ENCODE results near the gene SCN1B.

Gene SCN1B

DNA sequence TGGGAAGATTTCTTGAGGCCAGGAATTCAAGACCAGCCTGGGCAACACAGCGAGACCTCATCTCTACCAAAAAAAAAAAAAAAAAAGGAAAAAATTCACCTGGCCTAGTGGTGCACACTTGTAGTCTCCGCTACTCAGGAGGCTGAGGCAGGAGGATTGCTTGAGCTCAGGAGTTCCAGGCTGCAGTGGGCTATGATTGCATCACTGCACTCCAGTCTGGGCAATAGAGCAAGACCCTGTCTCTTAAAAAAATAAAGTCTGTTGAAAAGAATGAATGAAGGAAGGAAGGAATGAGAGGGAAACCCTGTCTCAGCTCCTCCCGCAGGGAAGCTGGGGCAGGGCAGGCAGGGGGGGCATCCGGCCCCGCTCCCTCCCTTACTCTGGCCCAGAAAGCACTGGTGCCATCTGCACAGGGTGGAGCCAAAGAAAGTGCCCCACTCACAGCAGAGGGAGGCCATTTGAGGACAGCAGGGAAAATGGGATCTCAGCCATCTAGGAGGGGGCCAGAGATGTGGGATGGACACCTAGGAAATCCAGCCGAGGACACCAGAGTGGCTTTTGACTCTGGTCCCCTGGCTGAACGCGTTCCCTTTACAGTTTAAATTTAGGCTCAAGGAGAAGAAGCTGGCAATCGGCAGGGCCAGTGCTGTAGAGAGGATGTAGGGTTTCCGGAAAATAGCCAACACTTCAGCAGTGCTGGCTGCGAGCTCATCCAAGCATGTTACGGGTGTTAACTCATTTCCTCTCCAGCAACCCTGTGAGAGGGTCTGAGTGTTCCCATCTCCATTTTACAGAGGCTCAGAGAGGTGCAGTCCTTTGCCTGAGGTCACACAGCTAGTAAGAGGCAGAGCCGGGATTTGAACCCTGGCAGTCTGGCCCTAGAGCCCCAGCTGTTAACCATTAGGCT is 7.7 kb downstream of the SCN1B start:
- no peak for ATAC-seq (ENCODE audit: insufficient read depth, low read depth)
- TF ChIP-seq, protein P1, sequence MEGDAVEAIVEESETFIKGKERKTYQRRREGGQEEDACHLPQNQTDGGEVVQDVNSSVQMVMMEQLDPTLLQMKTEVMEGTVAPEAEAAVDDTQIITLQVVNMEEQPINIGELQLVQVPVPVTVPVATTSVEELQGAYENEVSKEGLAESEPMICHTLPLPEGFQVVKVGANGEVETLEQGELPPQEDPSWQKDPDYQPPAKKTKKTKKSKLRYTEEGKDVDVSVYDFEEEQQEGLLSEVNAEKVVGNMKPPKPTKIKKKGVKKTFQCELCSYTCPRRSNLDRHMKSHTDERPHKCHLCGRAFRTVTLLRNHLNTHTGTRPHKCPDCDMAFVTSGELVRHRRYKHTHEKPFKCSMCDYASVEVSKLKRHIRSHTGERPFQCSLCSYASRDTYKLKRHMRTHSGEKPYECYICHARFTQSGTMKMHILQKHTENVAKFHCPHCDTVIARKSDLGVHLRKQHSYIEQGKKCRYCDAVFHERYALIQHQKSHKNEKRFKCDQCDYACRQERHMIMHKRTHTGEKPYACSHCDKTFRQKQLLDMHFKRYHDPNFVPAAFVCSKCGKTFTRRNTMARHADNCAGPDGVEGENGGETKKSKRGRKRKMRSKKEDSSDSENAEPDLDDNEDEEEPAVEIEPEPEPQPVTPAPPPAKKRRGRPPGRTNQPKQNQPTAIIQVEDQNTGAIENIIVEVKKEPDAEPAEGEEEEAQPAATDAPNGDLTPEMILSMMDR (IDR thresholded peaks at IDR 0.05; ENCODE audit: borderline replicate concordance, extremely low read depth, low read length, poor library complexity, severe bottlenecking), result no peak
- no peak for TF ChIP-seq EZH2 (IDR thresholded peaks at IDR 0.05; ENCODE audit: borderline replicate concordance, low read depth, low read length, severe bottlenecking)
- no peaks in the 10 kb centered on the region for H3K79me2 ChIP-seq (ENCODE audit: insufficient read depth, low read length)
- H3K4me3 ChIP-seq (ENCODE audit: low read depth in 1 of 2, low read length in 2 of 2), result no peak overlapping the region
- H2AFZ ChIP-seq (ENCODE audit: low read depth, low read length), result no peak overlapping the region
- H3K9me3 ChIP-seq (ENCODE audit: insufficient read depth, low read length, severe bottlenecking), result no peaks in the 10 kb centered on the region
- H3K27me3 ChIP-seq (ENCODE audit: insufficient read depth, low read length, poor library complexity), result no peaks in the 10 kb centered on the region
- H3K27ac ChIP-seq (ENCODE audit: low read length), result no peak overlapping the region
- H3K4me2 ChIP-seq (ENCODE audit: insufficient read depth, low read length), result no peak overlapping the region
- H4K20me1 ChIP-seq (ENCODE audit: insufficient read depth, low read length), result 0 out of 2 replicates have a peak, but pooled peaks cover 2% of the 10 kb centered on the region
- H3K4me1 ChIP-seq (ENCODE audit: insufficient read depth, low read length), result no peaks in the 10 kb centered on the region
- no peaks in the 10 kb centered on the region for H3K36me3 ChIP-seq (ENCODE audit: insufficient read depth, low read length)
- no peak overlapping the region for H3K9ac ChIP-seq (ENCODE audit: low read depth, low read length)
- DNase-seq, result no peak

DNA sequence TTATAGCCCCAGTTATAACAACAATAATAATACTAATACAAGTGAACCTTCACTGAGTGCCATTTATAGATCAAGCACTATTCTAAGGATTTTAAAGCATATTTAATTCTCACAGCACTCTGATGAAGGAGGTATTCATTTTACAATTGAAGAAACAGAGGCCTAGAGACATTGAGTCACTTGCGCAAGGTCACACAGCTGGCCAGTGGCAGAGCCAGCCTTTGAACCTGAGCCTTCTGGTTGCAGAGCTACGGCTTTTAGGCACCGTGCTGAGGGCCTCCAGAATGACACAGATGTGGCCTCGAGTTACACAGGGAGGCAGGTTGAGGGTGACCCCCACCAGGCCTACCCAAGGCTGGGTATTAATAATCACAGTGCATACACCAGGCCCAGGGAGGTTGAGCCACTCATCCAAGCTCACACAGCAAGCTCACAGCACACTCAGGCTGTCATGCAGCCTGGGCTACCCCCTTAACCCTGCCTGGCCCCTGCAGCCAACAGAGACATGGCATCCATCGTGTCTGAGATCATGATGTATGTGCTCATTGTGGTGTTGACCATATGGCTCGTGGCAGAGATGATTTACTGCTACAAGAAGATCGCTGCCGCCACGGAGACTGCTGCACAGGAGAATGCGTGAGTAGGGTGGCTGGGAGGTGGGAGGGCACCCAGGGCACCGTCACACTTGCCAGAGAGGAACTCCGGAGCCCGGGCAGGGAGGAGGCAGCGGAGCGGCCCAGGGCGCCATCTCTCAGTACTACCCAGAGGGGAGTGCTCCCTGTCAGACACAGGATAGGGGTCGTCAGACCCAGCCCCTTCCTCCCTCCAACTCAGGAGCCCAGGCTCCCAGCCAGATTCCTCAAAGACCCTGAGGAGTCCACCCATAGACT is 8.6 kb downstream of the SCN1B start:
- H3K27me3 ChIP-seq (ENCODE audit: insufficient read depth, low read length, poor library complexity), result no peaks in the 10 kb centered on the region
- no peak overlapping the region for H3K9ac ChIP-seq (ENCODE audit: low read depth, low read length)
- no peaks in the 10 kb centered on the region for H4K20me1 ChIP-seq (ENCODE audit: insufficient read depth, low read length)
- H3K4me1 ChIP-seq (ENCODE audit: insufficient read depth, low read length), result no peaks in the 10 kb centered on the region
- no peak for TF ChIP-seq EZH2 (IDR thresholded peaks at IDR 0.05; ENCODE audit: borderline replicate concordance, low read depth, low read length, severe bottlenecking)
- TF ChIP-seq, protein P1 (IDR thresholded peaks at IDR 0.05; ENCODE audit: borderline replicate concordance, extremely low read depth, low read length, poor library complexity, severe bottlenecking), result no peak
- H3K9me3 ChIP-seq (ENCODE audit: insufficient read depth, low read length, severe bottlenecking), result no peaks in the 10 kb centered on the region
- H2AFZ ChIP-seq (ENCODE audit: low read depth, low read length), result no peak overlapping the region
- H3K79me2 ChIP-seq (ENCODE audit: insufficient read depth, low read length), result no peaks in the 10 kb centered on the region
- no peak overlapping the region for H3K4me3 ChIP-seq (ENCODE audit: low read depth in 1 of 2, low read length in 2 of 2)
- no peak overlapping the region for H3K4me2 ChIP-seq (ENCODE audit: insufficient read depth, low read length)
- H3K36me3 ChIP-seq (ENCODE audit: insufficient read depth, low read length), result no peaks in the 10 kb centered on the region
- ATAC-seq (ENCODE audit: insufficient read depth, low read depth), result no peak
- H3K27ac ChIP-seq (ENCODE audit: low read length), result no peak overlapping the region
- no peak for DNase-seq

DNA sequence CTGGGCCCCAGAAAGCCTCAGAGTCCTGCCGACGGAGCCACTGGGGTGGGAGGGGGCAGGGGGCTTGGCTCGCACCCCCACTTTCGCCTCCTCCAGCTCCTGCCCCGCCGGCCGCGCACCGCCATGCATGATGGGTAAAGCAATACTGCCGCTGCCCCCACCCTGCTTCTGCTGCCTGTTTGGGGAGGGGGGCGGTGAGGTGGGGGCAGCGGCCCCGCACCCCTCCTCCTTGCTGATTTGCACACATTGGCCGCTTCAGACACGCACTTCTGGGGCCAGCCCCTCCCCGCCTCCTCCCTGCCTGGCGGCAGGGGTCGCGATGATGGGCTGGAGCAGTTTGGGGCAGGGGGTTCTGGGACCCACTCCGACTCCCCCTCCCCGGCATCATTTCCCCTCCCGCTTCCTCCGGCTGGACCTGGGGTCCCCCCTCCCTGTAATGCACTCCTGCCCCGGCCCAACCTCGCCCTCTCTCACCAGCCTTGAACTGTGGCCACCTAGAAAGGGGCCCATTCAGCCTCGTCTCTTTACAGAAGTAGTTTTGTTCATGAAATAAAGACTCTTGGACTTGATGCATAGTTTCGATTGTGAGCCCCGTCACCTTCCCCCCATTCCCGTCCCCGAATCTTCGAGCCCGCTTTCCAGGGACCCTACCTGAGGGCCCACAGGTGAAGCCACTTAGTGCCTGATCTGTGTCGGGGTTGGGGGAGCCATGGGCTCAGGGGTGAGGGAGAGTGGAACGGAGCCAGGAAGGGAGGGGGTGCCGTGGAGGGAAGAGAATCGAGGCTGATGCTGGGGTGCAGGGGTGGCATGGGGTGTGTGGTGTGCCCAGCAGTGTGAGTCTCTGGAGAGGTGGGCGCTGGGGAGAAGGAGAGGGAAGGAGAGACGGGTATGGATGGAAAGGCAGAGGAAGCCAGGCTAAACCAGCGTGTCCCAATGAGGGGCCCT is 9.9 kb downstream of the SCN1B start:
- Histone ChIP-seq H3K9ac (ENCODE audit: low read depth, low read length) (no peak overlapping the region), H3K9me3 (ENCODE audit: insufficient read depth, low read length, severe bottlenecking) (no peaks in the 10 kb centered on the region), H4K20me1 (ENCODE audit: insufficient read depth, low read length) (no peaks in the 10 kb centered on the region), H3K36me3 (ENCODE audit: insufficient read depth, low read length) (no peaks in the 10 kb centered on the region), H3K27ac (ENCODE audit: low read length) (no peak overlapping the region), H3K27me3 (ENCODE audit: insufficient read depth, low read length, poor library complexity) (no peaks in the 10 kb centered on the region), H3K4me1 (ENCODE audit: insufficient read depth, low read length) (no peaks in the 10 kb centered on the region), H3K4me2 (ENCODE audit: insufficient read depth, low read length) (no peak overlapping the region), H3K79me2 (ENCODE audit: insufficient read depth, low read length) (no peaks in the 10 kb centered on the region), H3K4me3 (ENCODE audit: low read depth in 1 of 2, low read length in 2 of 2) (no peak overlapping the region), H2AFZ (ENCODE audit: low read depth, low read length) (no peak overlapping the region)
- TF ChIP-seq, protein P1 (IDR thresholded peaks at IDR 0.05; ENCODE audit: borderline replicate concordance, extremely low read depth, low read length, poor library complexity, severe bottlenecking), result no peak
- TF ChIP-seq EZH2 (IDR thresholded peaks at IDR 0.05; ENCODE audit: borderline replicate concordance, low read depth, low read length, severe bottlenecking), result no peak
- DNase-seq (no peak), ATAC-seq (ENCODE audit: insufficient read depth, low read depth) (no peak)

All from DND-41 (cell line).